GM10266 (cell line): ENCODE results near the gene EFNB2.
A peak's percentile ranks its signal among the peaks of the same experiment; 100 is the strongest.

Source experiments
- DNase-seq: peaks from one replicate; pipeline ENCODE4 v3.0.0; 2012; ENCODE audit errors: extremely low spot score
- CTCF ChIP-seq: IDR thresholded peaks from 2 replicates; pipeline ENCODE4 v1.5.1; 2012; ENCODE audit warnings: mild to moderate bottlenecking, low read depth; ENCODE audit not compliant: control insufficient read depth, insufficient read depth; ENCODE audit errors: missing control alignments

The EFNB2 gene

GRCh38 chr13:106561551-106562170, 26.2 kb upstream of the EFNB2 start:
- no peak for TF ChIP-seq CTCF
- peak; percentile 61 for DNase-seq

- TF ChIP-seq CTCF = no peak
- no peak for DNase-seq
These were observed 25.4 kb upstream of the EFNB2 start for GRCh38 chr13:106560821-106561220.

GRCh38 chr13:106558527-106558926, 23.1 kb upstream of the EFNB2 start:
- no peak for DNase-seq
- TF ChIP-seq CTCF = no peak

GRCh38 chr13:106555631-106556328, 20.3 kb upstream of the EFNB2 start:
- no peak for DNase-seq
- TF ChIP-seq CTCF = no peak

GRCh38 chr13:106551751-106552150, 16.3 kb upstream of the EFNB2 start:
- no peak for TF ChIP-seq CTCF
- no peak for DNase-seq

GRCh38 chr13:106551350-106551749, 15.9 kb upstream of the EFNB2 start:
- no peak for TF ChIP-seq CTCF
- no peak for DNase-seq

- no peak for TF ChIP-seq CTCF
- DNase-seq = no peak
These were observed 15.2 kb upstream of the EFNB2 start for GRCh38 chr13:106550570-106551135.
